ENCODE measurements around the gene CSNK1E. TPM values are rescaled to one million over a fixed set of nuclear protein-coding genes. Genes with fewer than 3 reads are reported as not detected.

The CSNK1E gene
- total RNA-seq, 1 donor from 2014 or later = 106 TPM

GRCh38 chr22:38267086-38267485 is 50.1 kb downstream of the CSNK1E start:
- Histone ChIP-seq H2AFZ (replicated peaks) (no peak overlapping the region), H3K9ac (no peak overlapping the region), H3K4me2 (no peak overlapping the region), H3K27ac (no peak overlapping the region), H3K27me3 (no peaks in the 10 kb centered on the region), H3K79me2 (ENCODE audit: low read depth) (peaks cover 98% of the 10 kb centered on the region), H3K4me1 (peaks cover 12% of the 10 kb centered on the region), H3K36me3 (no peaks in the 10 kb centered on the region), H3F3A (ENCODE audit: low read depth) (peaks cover 29% of the 10 kb centered on the region), H4K20me1 (ENCODE audit: low read depth) (peaks cover 67% of the 10 kb centered on the region), H3K9me3 (ENCODE audit: low read depth) (no peaks in the 10 kb centered on the region), H3K4me3 (no peak overlapping the region)
- Mint-ChIP-seq H3K27ac (no peak overlapping the region), H3K36me3 (peaks cover 17% of the 10 kb centered on the region), H3K4me3 (no peak overlapping the region), H3K4me1 (peaks cover 44% of the 10 kb centered on the region), H3K9me3 (no peaks in the 10 kb centered on the region), H3K27me3 (ENCODE audit: insufficient read depth, low read depth) (peaks cover 2% of the 10 kb centered on the region)
- TF ChIP-seq EZH2 (IDR thresholded peaks at IDR 0.05) = no peak
- no peak for TF ChIP-seq EZH2phosphoT487 (IDR thresholded peaks at IDR 0.05)
- no peak for TF ChIP-seq CTCF (IDR thresholded peaks at IDR 0.05)
- DNase-seq (ENCODE audit: low spot score) = no peak

GRCh38 chr22:38266120-38266519 is 51.1 kb downstream of the CSNK1E start:
- peaks cover 46% of the 10 kb centered on the region for H3K4me1 Mint-ChIP-seq
- no peaks in the 10 kb centered on the region for H3K36me3 ChIP-seq
- no peaks in the 10 kb centered on the region for H3K9me3 Mint-ChIP-seq
- peaks cover 17% of the 10 kb centered on the region for H3K4me1 ChIP-seq
- no peaks in the 10 kb centered on the region for H3K9me3 ChIP-seq (ENCODE audit: low read depth)
- H3K9ac ChIP-seq = no peak overlapping the region
- H3K4me3 Mint-ChIP-seq = no peak overlapping the region
- no peak overlapping the region for H3K4me2 ChIP-seq
- H4K20me1 ChIP-seq (ENCODE audit: low read depth) = peaks cover 67% of the 10 kb centered on the region
- no peak overlapping the region for H3K27ac ChIP-seq
- H3K27me3 Mint-ChIP-seq (ENCODE audit: insufficient read depth, low read depth) = peaks cover 2% of the 10 kb centered on the region
- no peak for DNase-seq (ENCODE audit: low spot score)
- H3K36me3 Mint-ChIP-seq = peaks cover 17% of the 10 kb centered on the region
- no peak overlapping the region for H2AFZ ChIP-seq (replicated peaks)
- TF ChIP-seq EZH2 (IDR thresholded peaks at IDR 0.05) = no peak
- TF ChIP-seq EZH2phosphoT487 (IDR thresholded peaks at IDR 0.05) = no peak
- TF ChIP-seq CTCF (IDR thresholded peaks at IDR 0.05) = no peak
- no peak overlapping the region for H3K27ac Mint-ChIP-seq
- H3K4me3 ChIP-seq = no peak overlapping the region
- H3K79me2 ChIP-seq (ENCODE audit: low read depth) = peaks cover 95% of the 10 kb centered on the region
- H3F3A ChIP-seq (ENCODE audit: low read depth) = peaks cover 34% of the 10 kb centered on the region
- no peaks in the 10 kb centered on the region for H3K27me3 ChIP-seq

GRCh38 chr22:38264322-38264843 is 52.9 kb downstream of the CSNK1E start:
- Mint-ChIP-seq H3K36me3 (peaks cover 19% of the 10 kb centered on the region), H3K4me3 (no peak overlapping the region), H3K27ac (no peak overlapping the region), H3K27me3 (ENCODE audit: insufficient read depth, low read depth) (no peaks in the 10 kb centered on the region), H3K4me1 (peaks cover 42% of the 10 kb centered on the region), H3K9me3 (no peaks in the 10 kb centered on the region)
- Histone ChIP-seq H3K9ac (no peak overlapping the region), H3K4me1 (peaks cover 28% of the 10 kb centered on the region), H3K27ac (no peak overlapping the region), H3K4me2 (no peak overlapping the region), H3K4me3 (no peak overlapping the region), H3K9me3 (ENCODE audit: low read depth) (no peaks in the 10 kb centered on the region), H3F3A (ENCODE audit: low read depth) (peaks cover 36% of the 10 kb centered on the region), H2AFZ (replicated peaks) (no peak overlapping the region), H3K79me2 (ENCODE audit: low read depth) (peaks cover 93% of the 10 kb centered on the region), H3K36me3 (no peaks in the 10 kb centered on the region), H3K27me3 (no peaks in the 10 kb centered on the region), H4K20me1 (ENCODE audit: low read depth) (peaks cover 63% of the 10 kb centered on the region)
- no peak for DNase-seq (ENCODE audit: low spot score)
- TF ChIP-seq EZH2 (IDR thresholded peaks at IDR 0.05) (no peak), EZH2phosphoT487 (IDR thresholded peaks at IDR 0.05) (no peak), CTCF (IDR thresholded peaks at IDR 0.05) (no peak)

All from neural progenitor cell (in vitro differentiated cells).